WTC11 (cell line): ENCODE data around the gene IRAK1. TPM values are rescaled to one million over a fixed set of nuclear protein-coding genes. Genes with fewer than 3 reads are reported as not detected.

Source experiments
- ATAC-seq: fragments of 200-7000 bp; cut with Tn5 transposase; 2 replicates; pipeline ENCODE4 v1.10.0; 2021; ENCODE audit warnings: mild to moderate bottlenecking, moderate library complexity
- CTCF ChIA-PET: fragments of 300-600 bp; sonication (Branson Sonifier 250); formaldehyde crosslinking; loops from one replicate; lab custom pipeline; 2021; ENCODE audit warnings: antibody characterized with exemption; lab: Charles Lee
- POLR2A ChIA-PET: fragments of 350-600 bp; sonication (Branson Sonifier 250); formaldehyde crosslinking; loops from one replicate; lab custom pipeline; 2021; ENCODE audit warnings: antibody characterized with exemption; lab: Charles Lee
- DNase-seq: peaks from one replicate; pipeline ENCODE4 v3.0.0; 2021; ENCODE audit warnings: low spot score
- H3K27ac Mint-ChIP-seq: 2 replicates; pipeline ENCODE4 v1.8.0; 2021; ENCODE audit warnings: mixed read lengths
- H3K27me3 Mint-ChIP-seq: 2 replicates; pipeline ENCODE4 v1.8.0; 2021; ENCODE audit warnings: low read depth, mild to moderate bottlenecking, moderate library complexity, mixed read lengths
- H3K36me3 Mint-ChIP-seq: 2 replicates; pipeline ENCODE4 v1.8.0; 2021; ENCODE audit warnings: mixed read lengths
- H3K4me1 Mint-ChIP-seq: 2 replicates; pipeline ENCODE4 v1.8.0; 2022; ENCODE audit warnings: mixed read lengths
- H3K4me3 Mint-ChIP-seq: 2 replicates; pipeline ENCODE4 v1.8.0; 2021; ENCODE audit warnings: mild to moderate bottlenecking, moderate library complexity, mixed read lengths
- H3K9me3 Mint-ChIP-seq: 2 replicates; pipeline ENCODE4 v1.8.0; 2021; ENCODE audit warnings: mixed read lengths
- CREB1 ChIP-seq: sonication (generic); formaldehyde crosslinking; IDR thresholded peaks from 2 replicates; pipeline ENCODE4 v1.8.0; 2023; ENCODE audit warnings: mild to moderate bottlenecking, missing genetic modification reagents
- ELF4 ChIP-seq: sonication (generic); formaldehyde crosslinking; IDR thresholded peaks from 2 replicates; pipeline ENCODE4 v1.8.1; 2022; ENCODE audit warnings: low read depth, mild to moderate bottlenecking, moderate library complexity, missing genetic modification reagents
- FOXK1 ChIP-seq: sonication (generic); formaldehyde crosslinking; IDR thresholded peaks from 2 replicates; pipeline ENCODE4 v1.8.0; 2022; ENCODE audit warnings: mild to moderate bottlenecking, moderate library complexity, missing genetic modification reagents
- GRHL2 ChIP-seq: fragments of 250-450 bp; sonication (Bioruptor Pico); IDR thresholded peaks from 2 replicates; pipeline ENCODE4 v1.8.0; 2022; ENCODE audit warnings: mild to moderate bottlenecking, moderate library complexity; ENCODE audit not compliant: insufficient replicate concordance, severe bottlenecking
- JAZF1 ChIP-seq: fragments of 250-450 bp; sonication (Bioruptor Pico); IDR thresholded peaks from 2 replicates; pipeline ENCODE4 v1.9.0; 2021; ENCODE audit warnings: moderate library complexity, mild to moderate bottlenecking, inconsistent platforms
- KAT7 ChIP-seq: sonication (generic); formaldehyde crosslinking; IDR thresholded peaks from 2 replicates; pipeline ENCODE4 v1.8.1; 2023; ENCODE audit warnings: missing genetic modification reagents, mild to moderate bottlenecking, borderline replicate concordance
- NFATC4 ChIP-seq: fragments of 250-450 bp; sonication (Bioruptor Pico); IDR thresholded peaks from 2 replicates; pipeline ENCODE4 v1.9.0; 2021; ENCODE audit warnings: mild to moderate bottlenecking
- NR3C1 ChIP-seq: sonication (generic); formaldehyde crosslinking; conservative IDR thresholded peaks from 2 replicates; pipeline ENCODE4 v1.8.1; 2023; ENCODE audit warnings: low read depth, mild to moderate bottlenecking, missing genetic modification reagents
- PREB ChIP-seq: sonication (generic); formaldehyde crosslinking; IDR thresholded peaks from 2 replicates; pipeline ENCODE4 v1.8.1; 2022; ENCODE audit warnings: mild to moderate bottlenecking, missing genetic modification reagents, moderate library complexity, borderline replicate concordance
- PRRX2 ChIP-seq: fragments of 250-450 bp; sonication (Bioruptor Pico); IDR thresholded peaks from 2 replicates; pipeline ENCODE4 v1.8.0; 2021; ENCODE audit warnings: mild to moderate bottlenecking
- SMAD4 ChIP-seq: sonication (generic); formaldehyde crosslinking; IDR thresholded peaks from 2 replicates; pipeline ENCODE4 v1.8.0; 2022; ENCODE audit warnings: mild to moderate bottlenecking, missing genetic modification reagents
- STAT6 ChIP-seq: sonication (generic); formaldehyde crosslinking; conservative IDR thresholded peaks from 2 replicates; pipeline ENCODE4 v1.8.1; 2023; ENCODE audit warnings: mild to moderate bottlenecking, low read depth, missing genetic modification reagents, moderate library complexity
- TCF7 ChIP-seq: sonication (generic); formaldehyde crosslinking; IDR thresholded peaks from 2 replicates; pipeline ENCODE4 v1.8.0; 2022; ENCODE audit warnings: mild to moderate bottlenecking, low read depth, missing genetic modification reagents, moderate library complexity
- TEAD4 ChIP-seq: sonication (generic); formaldehyde crosslinking; IDR thresholded peaks from 2 replicates; pipeline ENCODE4 v1.8.0; 2022; ENCODE audit warnings: mild to moderate bottlenecking, missing genetic modification reagents
- ZBTB21 ChIP-seq: sonication (generic); formaldehyde crosslinking; IDR thresholded peaks from 2 replicates; pipeline ENCODE4 v1.8.1; 2023; ENCODE audit warnings: mild to moderate bottlenecking, missing genetic modification reagents, borderline replicate concordance
- ZNF232 ChIP-seq: sonication (generic); formaldehyde crosslinking; IDR thresholded peaks from 2 replicates; pipeline ENCODE4 v1.8.0; 2022; ENCODE audit warnings: mild to moderate bottlenecking, missing genetic modification reagents
- ZNF263 ChIP-seq: sonication (generic); formaldehyde crosslinking; IDR thresholded peaks from 2 replicates; pipeline ENCODE4 v1.8.1; 2022; ENCODE audit warnings: low read depth, mild to moderate bottlenecking, moderate library complexity, missing genetic modification reagents
- total RNA-seq: library from RNA; stranded (reverse); gene quantifications from 3 replicates; pipeline ENCODE4 v1.2.3, GENCODE V29; 2021
- TF ChIP-seq, protein P1 (sequence below): sonication (generic); formaldehyde crosslinking; IDR thresholded peaks from 2 replicates; pipeline ENCODE4 v1.8.1; 2023; ENCODE audit warnings: mild to moderate bottlenecking, missing genetic modification reagents
- TF ChIP-seq, protein P2 (sequence below): fragments of 200-600 bp; IDR thresholded peaks from 2 replicates; pipeline ENCODE4 v1.8.0; 2022; ENCODE audit warnings: antibody characterized with exemption
- TF ChIP-seq, protein P3 (sequence below): sonication (generic); formaldehyde crosslinking; IDR thresholded peaks from 2 replicates; pipeline ENCODE4 v1.8.0; 2023; ENCODE audit warnings: missing genetic modification reagents, mild to moderate bottlenecking, borderline replicate concordance
- TF ChIP-seq, protein P4 (sequence below): sonication (generic); formaldehyde crosslinking; IDR thresholded peaks from 2 replicates; pipeline ENCODE4 v1.8.1; 2022; ENCODE audit warnings: low read depth, missing genetic modification reagents, borderline replicate concordance

IRAK1 gene
- total RNA-seq, 1 experiment from 2014 or later: 32.1 TPM

GRCh38 chrX:154016366-154017076 is 3.2 kb downstream of the IRAK1 start:
- no peak for ATAC-seq
- ChIA-PET POLR2A (no interaction called here), CTCF (no interaction called here)
- Mint-ChIP-seq H3K4me3 (no peak overlapping the region), H3K27ac (no peak overlapping the region), H3K27me3 (no peaks in the 10 kb centered on the region), H3K4me1 (peaks cover 20% of the 10 kb centered on the region), H3K9me3 (no peaks in the 10 kb centered on the region), H3K36me3 (peaks cover 5% of the 10 kb centered on the region)
- no peak for TF ChIP-seq PRRX2 (CRISPR knock-in tag)
- TF ChIP-seq ELF4 (CRISPR knock-in tag): no peak
- TF ChIP-seq TCF7 (CRISPR knock-in tag): no peak
- no peak for TF ChIP-seq KAT7 (CRISPR knock-in tag)
- TF ChIP-seq, protein P1, sequence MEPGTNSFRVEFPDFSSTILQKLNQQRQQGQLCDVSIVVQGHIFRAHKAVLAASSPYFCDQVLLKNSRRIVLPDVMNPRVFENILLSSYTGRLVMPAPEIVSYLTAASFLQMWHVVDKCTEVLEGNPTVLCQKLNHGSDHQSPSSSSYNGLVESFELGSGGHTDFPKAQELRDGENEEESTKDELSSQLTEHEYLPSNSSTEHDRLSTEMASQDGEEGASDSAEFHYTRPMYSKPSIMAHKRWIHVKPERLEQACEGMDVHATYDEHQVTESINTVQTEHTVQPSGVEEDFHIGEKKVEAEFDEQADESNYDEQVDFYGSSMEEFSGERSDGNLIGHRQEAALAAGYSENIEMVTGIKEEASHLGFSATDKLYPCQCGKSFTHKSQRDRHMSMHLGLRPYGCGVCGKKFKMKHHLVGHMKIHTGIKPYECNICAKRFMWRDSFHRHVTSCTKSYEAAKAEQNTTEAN: no peak
- TF ChIP-seq, protein P2, sequence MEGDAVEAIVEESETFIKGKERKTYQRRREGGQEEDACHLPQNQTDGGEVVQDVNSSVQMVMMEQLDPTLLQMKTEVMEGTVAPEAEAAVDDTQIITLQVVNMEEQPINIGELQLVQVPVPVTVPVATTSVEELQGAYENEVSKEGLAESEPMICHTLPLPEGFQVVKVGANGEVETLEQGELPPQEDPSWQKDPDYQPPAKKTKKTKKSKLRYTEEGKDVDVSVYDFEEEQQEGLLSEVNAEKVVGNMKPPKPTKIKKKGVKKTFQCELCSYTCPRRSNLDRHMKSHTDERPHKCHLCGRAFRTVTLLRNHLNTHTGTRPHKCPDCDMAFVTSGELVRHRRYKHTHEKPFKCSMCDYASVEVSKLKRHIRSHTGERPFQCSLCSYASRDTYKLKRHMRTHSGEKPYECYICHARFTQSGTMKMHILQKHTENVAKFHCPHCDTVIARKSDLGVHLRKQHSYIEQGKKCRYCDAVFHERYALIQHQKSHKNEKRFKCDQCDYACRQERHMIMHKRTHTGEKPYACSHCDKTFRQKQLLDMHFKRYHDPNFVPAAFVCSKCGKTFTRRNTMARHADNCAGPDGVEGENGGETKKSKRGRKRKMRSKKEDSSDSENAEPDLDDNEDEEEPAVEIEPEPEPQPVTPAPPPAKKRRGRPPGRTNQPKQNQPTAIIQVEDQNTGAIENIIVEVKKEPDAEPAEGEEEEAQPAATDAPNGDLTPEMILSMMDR: no peak
- no peak for TF ChIP-seq GRHL2 (CRISPR knock-in tag)
- no peak for TF ChIP-seq TEAD4 (CRISPR knock-in tag)
- TF ChIP-seq JAZF1 (CRISPR knock-in tag): no peak
- no peak for TF ChIP-seq ZBTB21 (CRISPR knock-in tag)
- TF ChIP-seq NR3C1: no peak
- DNase-seq: no peak

GRCh38 chrX:154015581-154016264 is 4.0 kb downstream of the IRAK1 start:
- ATAC-seq (peak; percentile 17; the same call in 1 of the 2 replicates), DNase-seq (no peak)
- Mint-ChIP-seq H3K9me3 (no peaks in the 10 kb centered on the region), H3K4me3 (no peak overlapping the region), H3K27me3 (no peaks in the 10 kb centered on the region), H3K27ac (peak overlapping the region; percentile 88), H3K4me1 (peaks cover 17% of the 10 kb centered on the region), H3K36me3 (peaks cover 5% of the 10 kb centered on the region)
- ChIA-PET CTCF (no interaction called here), POLR2A (no interaction called here)
- no peak for TF ChIP-seq NFATC4 (CRISPR knock-in tag)
- no peak for TF ChIP-seq ZNF263 (CRISPR knock-in tag)
- TF ChIP-seq PREB (CRISPR knock-in tag): no peak
- TF ChIP-seq SMAD4 (CRISPR knock-in tag): no peak
- TF ChIP-seq, protein P3, sequence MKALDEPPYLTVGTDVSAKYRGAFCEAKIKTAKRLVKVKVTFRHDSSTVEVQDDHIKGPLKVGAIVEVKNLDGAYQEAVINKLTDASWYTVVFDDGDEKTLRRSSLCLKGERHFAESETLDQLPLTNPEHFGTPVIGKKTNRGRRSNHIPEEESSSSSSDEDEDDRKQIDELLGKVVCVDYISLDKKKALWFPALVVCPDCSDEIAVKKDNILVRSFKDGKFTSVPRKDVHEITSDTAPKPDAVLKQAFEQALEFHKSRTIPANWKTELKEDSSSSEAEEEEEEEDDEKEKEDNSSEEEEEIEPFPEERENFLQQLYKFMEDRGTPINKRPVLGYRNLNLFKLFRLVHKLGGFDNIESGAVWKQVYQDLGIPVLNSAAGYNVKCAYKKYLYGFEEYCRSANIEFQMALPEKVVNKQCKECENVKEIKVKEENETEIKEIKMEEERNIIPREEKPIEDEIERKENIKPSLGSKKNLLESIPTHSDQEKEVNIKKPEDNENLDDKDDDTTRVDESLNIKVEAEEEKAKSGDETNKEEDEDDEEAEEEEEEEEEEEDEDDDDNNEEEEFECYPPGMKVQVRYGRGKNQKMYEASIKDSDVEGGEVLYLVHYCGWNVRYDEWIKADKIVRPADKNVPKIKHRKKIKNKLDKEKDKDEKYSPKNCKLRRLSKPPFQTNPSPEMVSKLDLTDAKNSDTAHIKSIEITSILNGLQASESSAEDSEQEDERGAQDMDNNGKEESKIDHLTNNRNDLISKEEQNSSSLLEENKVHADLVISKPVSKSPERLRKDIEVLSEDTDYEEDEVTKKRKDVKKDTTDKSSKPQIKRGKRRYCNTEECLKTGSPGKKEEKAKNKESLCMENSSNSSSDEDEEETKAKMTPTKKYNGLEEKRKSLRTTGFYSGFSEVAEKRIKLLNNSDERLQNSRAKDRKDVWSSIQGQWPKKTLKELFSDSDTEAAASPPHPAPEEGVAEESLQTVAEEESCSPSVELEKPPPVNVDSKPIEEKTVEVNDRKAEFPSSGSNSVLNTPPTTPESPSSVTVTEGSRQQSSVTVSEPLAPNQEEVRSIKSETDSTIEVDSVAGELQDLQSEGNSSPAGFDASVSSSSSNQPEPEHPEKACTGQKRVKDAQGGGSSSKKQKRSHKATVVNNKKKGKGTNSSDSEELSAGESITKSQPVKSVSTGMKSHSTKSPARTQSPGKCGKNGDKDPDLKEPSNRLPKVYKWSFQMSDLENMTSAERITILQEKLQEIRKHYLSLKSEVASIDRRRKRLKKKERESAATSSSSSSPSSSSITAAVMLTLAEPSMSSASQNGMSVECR (CRISPR knock-in tag): no peak
- no peak for TF ChIP-seq FOXK1 (CRISPR knock-in tag)
- no peak for TF ChIP-seq STAT6 (CRISPR knock-in tag)
- no peak for TF ChIP-seq CREB1 (CRISPR knock-in tag)
- TF ChIP-seq ZNF232 (CRISPR knock-in tag): no peak
- TF ChIP-seq, protein P4, sequence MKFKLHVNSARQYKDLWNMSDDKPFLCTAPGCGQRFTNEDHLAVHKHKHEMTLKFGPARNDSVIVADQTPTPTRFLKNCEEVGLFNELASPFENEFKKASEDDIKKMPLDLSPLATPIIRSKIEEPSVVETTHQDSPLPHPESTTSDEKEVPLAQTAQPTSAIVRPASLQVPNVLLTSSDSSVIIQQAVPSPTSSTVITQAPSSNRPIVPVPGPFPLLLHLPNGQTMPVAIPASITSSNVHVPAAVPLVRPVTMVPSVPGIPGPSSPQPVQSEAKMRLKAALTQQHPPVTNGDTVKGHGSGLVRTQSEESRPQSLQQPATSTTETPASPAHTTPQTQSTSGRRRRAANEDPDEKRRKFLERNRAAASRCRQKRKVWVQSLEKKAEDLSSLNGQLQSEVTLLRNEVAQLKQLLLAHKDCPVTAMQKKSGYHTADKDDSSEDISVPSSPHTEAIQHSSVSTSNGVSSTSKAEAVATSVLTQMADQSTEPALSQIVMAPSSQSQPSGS: no peak
